SU-DHL-6 (cell line): ENCODE data around the gene TRMT44.

ENCODE experiments used
- H2AFZ ChIP-seq: fragments of 200-600 bp; sonication (generic); 2 replicates; pipeline ENCODE4 v1.6.1; 2014; ENCODE audit warnings: low read depth, mild to moderate bottlenecking, moderate library complexity, mixed read lengths, antibody characterized with exemption, low read length; ENCODE audit not compliant: severe bottlenecking
- H3F3A ChIP-seq: fragments of 200-600 bp; shearing (Covaris generic); 2 replicates; pipeline ENCODE4 v1.6.0; 2016; ENCODE audit warnings: antibody characterized with exemption, mild to moderate bottlenecking; ENCODE audit not compliant: insufficient read depth
- H3K27ac ChIP-seq: fragments of 200-600 bp; sonication (generic); 2 replicates; pipeline ENCODE4 v1.5.1; 2016; ENCODE audit warnings: low read depth, mild to moderate bottlenecking, low read length, moderate library complexity, mixed read lengths
- H3K27me3 ChIP-seq: fragments of 200-600 bp; sonication (generic), shearing (Covaris generic); 2 replicates; pipeline ENCODE4 v1.6.0; 2014; ENCODE audit warnings: mild to moderate bottlenecking, low read length
- H3K36me3 ChIP-seq: fragments of 200-600 bp; sonication (generic); 2 replicates; pipeline ENCODE4 v1.6.1; 2014; ENCODE audit warnings: mild to moderate bottlenecking, low read length, mixed read lengths
- H3K4me2 ChIP-seq: fragments of 300-600, 200-600 bp; shearing (Covaris generic), sonication (generic); 2 replicates; pipeline ENCODE4 v1.6.0; 2014; ENCODE audit warnings: low read length, low read depth, mild to moderate bottlenecking; ENCODE audit not compliant: poor library complexity, severe bottlenecking
- H3K4me3 ChIP-seq: fragments of 200-600 bp; sonication (generic); 2 replicates; pipeline ENCODE4 v1.5.1; 2014; ENCODE audit warnings: antibody characterized with exemption, low read length, mild to moderate bottlenecking, mixed read lengths; ENCODE audit not compliant: insufficient read depth, poor library complexity, severe bottlenecking
- H3K79me2 ChIP-seq: fragments of 200-600 bp; sonication (generic); 2 replicates; pipeline ENCODE4 v1.6.1; 2014; ENCODE audit warnings: mild to moderate bottlenecking, low read length, moderate library complexity; ENCODE audit not compliant: insufficient read depth
- H3K9ac ChIP-seq: fragments of 200-600 bp; sonication (generic); 2 replicates; pipeline ENCODE4 v1.7.0; 2014; ENCODE audit warnings: mild to moderate bottlenecking, low read length
- H3K9me2 ChIP-seq: fragments of 200-600 bp; sonication (generic); replicated peaks from 2 replicates; pipeline ENCODE4 v1.6.1; 2014; ENCODE audit warnings: low read length; ENCODE audit not compliant: insufficient read depth
- H3K9me3 ChIP-seq: fragments of 200-600 bp; sonication (generic); 2 replicates; pipeline ENCODE4 v1.6.1; 2014; ENCODE audit warnings: low read length, mixed read lengths; ENCODE audit not compliant: insufficient read depth
- H4K20me1 ChIP-seq: fragments of 200-600 bp; sonication (generic); 2 replicates; pipeline ENCODE4 v1.6.1; 2014; ENCODE audit warnings: low read depth, mild to moderate bottlenecking, antibody characterized with exemption, low read length, moderate library complexity, mixed read lengths
- EZH2phosphoT487 ChIP-seq: fragments of 200-600 bp; sonication (generic), shearing (Covaris generic); conservative IDR thresholded peaks from 2 replicates; pipeline ENCODE4 v1.6.1; 2018; ENCODE audit warnings: mild to moderate bottlenecking, antibody characterized with exemption, low read length, moderate library complexity, mixed read lengths
- TF ChIP-seq, protein P1 (sequence below): fragments of 200-600 bp; sonication (generic); IDR thresholded peaks from one replicate; pipeline ENCODE4 v1.5.1; 2017; ENCODE audit warnings: antibody characterized with exemption, mild to moderate bottlenecking, low read length, moderate library complexity; ENCODE audit not compliant: insufficient read depth, poor library complexity, severe bottlenecking

The TRMT44 gene

GRCh38 chr4:8509311-8509950 is 68.9 kb downstream of the TRMT44 start:
- no peak overlapping the region for H3K9ac ChIP-seq
- no peak overlapping the region for H3K4me2 ChIP-seq
- no peaks in the 10 kb centered on the region for H3K36me3 ChIP-seq
- no peak overlapping the region for H3K4me3 ChIP-seq
- H2AFZ ChIP-seq: no peak overlapping the region
- no peaks in the 10 kb centered on the region for H3K9me3 ChIP-seq
- no peaks in the 10 kb centered on the region for H4K20me1 ChIP-seq
- no peak for TF ChIP-seq EZH2phosphoT487
- TF ChIP-seq, protein P1, sequence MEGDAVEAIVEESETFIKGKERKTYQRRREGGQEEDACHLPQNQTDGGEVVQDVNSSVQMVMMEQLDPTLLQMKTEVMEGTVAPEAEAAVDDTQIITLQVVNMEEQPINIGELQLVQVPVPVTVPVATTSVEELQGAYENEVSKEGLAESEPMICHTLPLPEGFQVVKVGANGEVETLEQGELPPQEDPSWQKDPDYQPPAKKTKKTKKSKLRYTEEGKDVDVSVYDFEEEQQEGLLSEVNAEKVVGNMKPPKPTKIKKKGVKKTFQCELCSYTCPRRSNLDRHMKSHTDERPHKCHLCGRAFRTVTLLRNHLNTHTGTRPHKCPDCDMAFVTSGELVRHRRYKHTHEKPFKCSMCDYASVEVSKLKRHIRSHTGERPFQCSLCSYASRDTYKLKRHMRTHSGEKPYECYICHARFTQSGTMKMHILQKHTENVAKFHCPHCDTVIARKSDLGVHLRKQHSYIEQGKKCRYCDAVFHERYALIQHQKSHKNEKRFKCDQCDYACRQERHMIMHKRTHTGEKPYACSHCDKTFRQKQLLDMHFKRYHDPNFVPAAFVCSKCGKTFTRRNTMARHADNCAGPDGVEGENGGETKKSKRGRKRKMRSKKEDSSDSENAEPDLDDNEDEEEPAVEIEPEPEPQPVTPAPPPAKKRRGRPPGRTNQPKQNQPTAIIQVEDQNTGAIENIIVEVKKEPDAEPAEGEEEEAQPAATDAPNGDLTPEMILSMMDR: no peak
- no peaks in the 10 kb centered on the region for H3K27me3 ChIP-seq
- no peak overlapping the region for H3K27ac ChIP-seq
- H3K79me2 ChIP-seq: no peaks in the 10 kb centered on the region
- no peaks in the 10 kb centered on the region for H3K9me2 ChIP-seq
- no peaks in the 10 kb centered on the region for H3F3A ChIP-seq

DNA sequence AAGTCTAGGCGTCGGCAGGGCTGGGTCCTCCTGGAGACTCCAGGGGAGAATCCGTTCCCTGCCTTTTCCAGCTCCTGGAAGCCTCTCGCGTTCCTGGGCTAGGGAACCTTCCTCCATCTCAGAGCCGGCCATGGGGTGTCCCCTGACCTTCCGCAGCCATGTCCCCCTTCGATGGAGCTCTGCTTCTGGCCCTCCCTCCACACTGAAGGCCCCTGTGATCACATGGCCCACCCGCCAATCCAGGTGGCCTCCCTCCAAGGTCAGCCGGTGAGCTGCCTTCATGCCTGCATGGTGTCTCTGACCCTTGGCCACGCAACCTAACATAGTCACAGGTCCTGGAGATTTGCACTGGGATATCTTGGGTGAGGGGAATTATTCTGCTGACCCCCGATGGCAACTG is 69.6 kb downstream of the TRMT44 start:
- Histone ChIP-seq H3K9me2 (no peaks in the 10 kb centered on the region), H3F3A (no peaks in the 10 kb centered on the region), H3K9me3 (no peaks in the 10 kb centered on the region), H3K27me3 (no peaks in the 10 kb centered on the region), H4K20me1 (no peaks in the 10 kb centered on the region), H2AFZ (no peak overlapping the region), H3K27ac (no peak overlapping the region), H3K4me2 (no peak overlapping the region), H3K9ac (no peak overlapping the region), H3K79me2 (no peaks in the 10 kb centered on the region), H3K4me3 (no peak overlapping the region), H3K36me3 (no peaks in the 10 kb centered on the region)
- TF ChIP-seq, protein P1: no peak
- no peak for TF ChIP-seq EZH2phosphoT487

DNA sequence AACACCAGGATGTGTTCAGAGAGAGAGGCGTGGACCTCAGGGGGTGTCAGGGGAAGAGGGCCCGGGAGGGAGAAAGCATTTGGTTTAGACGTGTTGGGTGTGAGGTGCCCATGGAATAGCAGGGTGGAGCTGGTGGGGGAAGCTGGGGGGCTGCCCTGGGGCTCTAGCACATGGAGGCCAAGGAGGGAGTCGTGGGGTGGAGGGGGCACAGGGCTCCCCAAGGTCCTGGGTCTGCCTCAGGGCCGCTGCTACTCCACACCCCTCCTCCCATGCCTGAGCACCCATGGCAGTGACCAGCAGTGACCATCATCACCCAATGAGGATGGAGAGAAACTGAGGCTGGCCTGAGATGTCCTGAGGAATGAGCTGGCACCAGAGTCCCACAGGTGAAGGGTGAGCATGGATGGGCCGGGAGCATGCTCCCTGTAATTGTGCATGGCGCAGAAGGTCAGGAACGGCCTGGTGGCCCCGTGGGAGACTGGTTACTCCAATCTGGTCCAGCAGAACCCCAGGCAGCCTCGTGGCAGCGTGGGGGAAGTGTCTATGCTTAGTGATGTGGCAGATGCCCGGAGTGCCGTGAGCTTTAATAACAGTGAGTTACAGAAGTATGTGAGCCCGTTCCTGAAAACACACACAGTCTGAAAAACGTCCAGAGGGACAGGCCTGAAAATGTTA is 70.2 kb downstream of the TRMT44 start:
- H3K4me2 ChIP-seq: no peak overlapping the region
- H3K27me3 ChIP-seq: no peaks in the 10 kb centered on the region
- H3K79me2 ChIP-seq: no peaks in the 10 kb centered on the region
- H3K9me3 ChIP-seq: no peaks in the 10 kb centered on the region
- H3K9me2 ChIP-seq: no peaks in the 10 kb centered on the region
- no peak overlapping the region for H3K9ac ChIP-seq
- no peak overlapping the region for H3K4me3 ChIP-seq
- no peak overlapping the region for H2AFZ ChIP-seq
- no peak for TF ChIP-seq EZH2phosphoT487
- TF ChIP-seq, protein P1: no peak
- H4K20me1 ChIP-seq: no peaks in the 10 kb centered on the region
- H3K27ac ChIP-seq: no peak overlapping the region
- H3F3A ChIP-seq: no peaks in the 10 kb centered on the region
- H3K36me3 ChIP-seq: no peaks in the 10 kb centered on the region
